D721Med (cell line): ENCODE data around the gene OAS2.

Experiments used
- DNase-seq: peaks from one replicate; pipeline ENCODE4 v3.0.0; 2011; ENCODE audit warnings: low spot score; ENCODE audit not compliant: insufficient read length
- FAIRE-seq: peaks from 2 replicates; lab custom pipeline; 2011; peaks lifted over from hg19 to GRCh38; lab: Jason Lieb, UNC
- CTCF ChIP-seq: IDR thresholded peaks from 2 replicates; pipeline ENCODE4 v1.5.1; 2012; ENCODE audit warnings: mild to moderate bottlenecking, control low read depth; ENCODE audit not compliant: insufficient read depth; ENCODE audit errors: missing control alignments

Gene OAS2

GRCh38 chr12:112995008-112995407 is 16.7 kb downstream of the OAS2 start:
- FAIRE-seq (no peak), DNase-seq (no peak)
- TF ChIP-seq CTCF, result no peak

GRCh38 chr12:112996501-112996900 is 18.2 kb downstream of the OAS2 start:
- DNase-seq, result no peak
- no peak for FAIRE-seq
- no peak for TF ChIP-seq CTCF

- no peak for TF ChIP-seq CTCF
- FAIRE-seq (no peak), DNase-seq (no peak)
These were observed 19.2 kb downstream of the OAS2 start for GRCh38 chr12:112997506-112997905.

- DNase-seq, result no peak
- no peak for FAIRE-seq
- no peak for TF ChIP-seq CTCF
These were observed 20.9 kb downstream of the OAS2 start for GRCh38 chr12:112998987-112999767.

GRCh38 chr12:113000433-113000832 is 22.1 kb downstream of the OAS2 start:
- FAIRE-seq (no peak), DNase-seq (no peak)
- no peak for TF ChIP-seq CTCF

- FAIRE-seq, result no peak
- no peak for TF ChIP-seq CTCF
These were observed 23.8 kb downstream of the OAS2 start for GRCh38 chr12:113002155-113002554.

GRCh38 chr12:113002676-113003075 is 24.4 kb downstream of the OAS2 start:
- no peak for DNase-seq
- no peak for FAIRE-seq
- TF ChIP-seq CTCF, result no peak

More at GRCh38 chr12:113002155-113002554, 23.8 kb downstream of the OAS2 start:
- no peak for DNase-seq
